ENCODE data around the gene CCDC102A. TPM values are rescaled to one million over a fixed set of nuclear protein-coding genes. Genes with fewer than 3 reads are reported as not detected.
"Not testable (repeated sequence)": the region's sequence is repeated elsewhere in the genome, so short reads cannot be mapped to it uniquely, and the experiment has no call there.

CCDC102A gene
- total RNA-seq, 5 donors from 2014 or later (not counting 1 experiment from before 2014, with no cell fraction given): 6.1 to 11.2 (median 6.6) TPM

DNA sequence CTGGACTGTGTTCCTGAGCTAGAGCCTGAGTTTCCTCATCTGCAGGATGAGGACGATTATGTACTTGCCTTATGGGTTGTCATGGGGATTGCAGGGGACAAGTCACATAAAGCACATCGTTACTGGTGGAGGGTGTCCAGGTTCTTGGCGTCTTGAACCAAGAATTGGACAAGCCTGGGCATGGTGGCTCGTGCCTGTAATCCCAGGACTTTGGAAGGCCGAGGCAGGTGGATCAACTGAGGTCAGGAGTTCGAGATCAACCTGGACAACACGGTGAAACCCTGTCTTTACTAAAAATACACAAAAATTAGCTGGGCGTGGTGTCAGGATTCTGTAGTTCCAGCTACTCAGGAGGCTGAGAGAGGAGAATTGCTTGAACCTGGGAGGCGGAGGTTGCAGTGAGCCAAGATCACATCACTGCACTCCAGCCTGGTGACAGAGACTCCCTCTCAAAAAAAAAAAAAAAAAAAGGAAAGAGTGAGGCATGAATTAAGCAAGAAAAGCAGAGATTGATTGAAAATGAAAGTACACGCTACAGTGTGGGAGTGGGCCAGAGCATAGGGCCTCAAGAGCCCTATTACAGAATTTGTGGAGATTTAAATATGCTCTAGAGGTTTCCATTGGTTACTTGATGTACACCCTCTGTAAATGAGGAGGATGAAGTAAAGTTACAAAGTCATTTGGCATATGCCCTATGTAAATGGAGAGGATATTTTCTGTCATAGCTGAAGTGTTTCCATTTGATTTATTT lies 36.8 kb upstream of the CCDC102A start:
- H3K27ac ChIP-seq (ENCODE audit: low read length): no peak overlapping the region
- H3K36me3 Mint-ChIP-seq: peaks cover 14% of the 10 kb centered on the region
- ChIA-PET CTCF (interaction anchor here (0.6 to 0.7 kb wide), 4 partner anchors 30 to 319 kb away, joined by 4 to 5 read pairs (median 5); partner anchors contain the start of gene ADGRG5 (in 1 of the 2)), POLR2A (no interaction called here)
- peaks cover 12 to 19% of the 10 kb centered on the region in 2 donors for H3K36me3 ChIP-seq (ENCODE audit: control insufficient read depth in 2 of 2, extremely low read depth in 1 of 2, insufficient read depth in 1 of 2, low read length in 1 of 2)
- peaks cover 19 to 22% (median 22%) of the 10 kb centered on the region in 3 donors for H3K4me1 Mint-ChIP-seq
- H3K4me3 Mint-ChIP-seq: no peak overlapping the region
- ATAC-seq (replicated peaks in 1 of 4) (no peak), DNase-seq (no peak)
- peaks cover 7 to 21% of the 10 kb centered on the region in 2 experiments for H3K4me1 ChIP-seq (ENCODE audit: control insufficient read depth in 1 of 2, extremely low read depth in 1 of 2, insufficient read depth in 2 of 2, low read length in 2 of 2)
- H3K27me3 Mint-ChIP-seq: no peaks in the 10 kb centered on the region
- H3K9me3 ChIP-seq: no peaks in the 10 kb centered on the region
- WGBS (ENCODE audit: insufficient coverage): 61% methylated on average over 3 of the region's 10 CpGs
- no peaks in the 10 kb centered on the region for H3K27me3 ChIP-seq (replicated peaks in 1 of 2; ENCODE audit: control insufficient read depth in 2 of 2, extremely low read depth in 1 of 2, insufficient read depth in 2 of 2, low read length in 1 of 2)
- H3K27ac Mint-ChIP-seq: no peak overlapping the region
- no peak overlapping the region for H3K4me3 ChIP-seq (ENCODE audit: control insufficient read depth in 1 of 2, extremely low read depth in 1 of 2, low read length in 1 of 2)
- peaks cover 0 to 6% (median 0%) of the 10 kb centered on the region in 3 donors for H3K9me3 Mint-ChIP-seq

DNA sequence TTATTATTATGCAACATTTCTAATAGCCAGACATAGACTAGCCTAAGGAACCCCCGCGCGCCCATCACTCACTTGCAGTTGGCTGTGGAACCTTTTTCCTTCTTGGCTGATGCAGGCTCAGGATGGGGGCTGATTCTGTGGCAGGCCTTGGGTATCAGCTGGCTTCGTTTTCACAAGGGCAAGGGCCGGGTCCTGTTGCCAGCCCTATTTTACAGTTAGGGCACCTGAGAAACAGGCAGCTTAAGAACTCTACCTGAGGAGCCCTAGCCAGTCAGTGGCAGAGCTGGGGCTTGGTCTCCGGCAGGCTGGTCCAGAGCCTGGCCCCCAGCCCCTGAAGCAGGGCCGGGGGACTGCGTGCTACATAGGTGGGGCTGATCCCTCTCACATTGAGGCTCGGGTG lies 34.7 kb upstream of the CCDC102A start:
- CTCF ChIA-PET: interaction anchor here in 1 of 2 donors (0.5 to 1.1 kb wide), 2 partner anchors 54 to 75 kb away, joined by 3 read pairs; no protein-coding TSS in a partner anchor

DNA sequence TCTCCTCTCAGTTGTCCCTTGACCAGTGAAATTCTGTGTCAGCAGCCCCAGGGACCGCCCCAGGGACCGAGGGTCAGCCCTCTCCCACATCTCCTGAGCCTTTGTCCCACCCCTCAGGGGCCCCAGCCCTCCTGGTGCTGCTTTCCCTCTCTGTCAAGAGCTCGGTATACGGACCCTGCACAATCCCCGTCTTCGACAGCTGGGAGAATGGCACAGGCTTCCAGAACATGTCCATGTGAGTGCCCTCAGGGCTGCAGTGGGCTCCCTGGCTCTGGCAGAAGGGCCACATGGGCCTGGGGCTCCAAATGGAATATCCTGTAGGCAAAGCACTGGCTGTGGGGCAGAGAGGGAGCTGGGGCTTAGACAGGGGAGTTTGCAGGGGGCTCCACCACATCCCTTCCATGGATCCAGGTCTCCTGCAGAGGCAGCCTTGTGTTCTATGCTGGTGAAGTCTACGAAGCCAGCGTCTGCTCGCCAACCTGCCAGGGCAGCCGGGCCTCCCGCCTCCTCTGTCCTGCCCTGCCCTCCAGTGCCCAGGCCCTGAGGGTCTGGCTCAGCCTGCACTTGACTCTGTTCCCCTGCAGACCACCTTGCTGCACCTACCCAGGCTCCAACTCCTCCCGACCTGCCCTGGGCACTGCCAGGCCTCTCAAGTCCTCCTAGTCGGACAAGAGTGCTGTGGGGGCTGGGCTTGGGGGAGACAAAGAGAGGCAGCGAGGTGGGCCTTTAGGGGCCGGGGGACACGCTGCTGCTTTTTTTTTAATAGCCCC lies 34.1 kb upstream of the CCDC102A start:
- Mint-ChIP-seq H3K9me3 (peaks cover 0 to 6% (median 0%) of the 10 kb centered on the region in 3 donors), H3K4me3 (no peak overlapping the region), H3K36me3 (peaks cover 15% of the 10 kb centered on the region), H3K27ac (no peak overlapping the region), H3K4me1 (peaks cover 0 to 5% (median 0%) of the 10 kb centered on the region in 3 donors), H3K27me3 (no peaks in the 10 kb centered on the region)
- no peak overlapping the region for H3K27ac ChIP-seq (ENCODE audit: low read length)
- H3K27me3 ChIP-seq (replicated peaks in 1 of 2; ENCODE audit: control insufficient read depth in 2 of 2, extremely low read depth in 1 of 2, insufficient read depth in 2 of 2, low read length in 1 of 2): no peaks in the 10 kb centered on the region
- H3K9me3 ChIP-seq: no peaks in the 10 kb centered on the region
- DNase-seq (no peak), ATAC-seq (replicated peaks in 1 of 4) (no peak)
- ChIA-PET CTCF (interaction anchor here in 1 of 2 donors (1.1 kb wide), 1 partner anchor 54 kb away, joined by 3 read pairs; no protein-coding TSS in a partner anchor), POLR2A (interaction anchor here in 1 of 2 donors (0.6 kb wide), 1 partner anchor 162 kb away, joined by 3 read pairs; no protein-coding TSS in a partner anchor)
- peaks cover 27 to 32% of the 10 kb centered on the region in 2 donors for H3K36me3 ChIP-seq (ENCODE audit: control insufficient read depth in 2 of 2, extremely low read depth in 1 of 2, insufficient read depth in 1 of 2, low read length in 1 of 2)
- H3K4me1 ChIP-seq (ENCODE audit: control insufficient read depth in 1 of 2, extremely low read depth in 1 of 2, insufficient read depth in 2 of 2, low read length in 2 of 2): peaks cover 0 to 3% of the 10 kb centered on the region in 2 experiments
- no peak overlapping the region for H3K4me3 ChIP-seq (ENCODE audit: control insufficient read depth in 1 of 2, extremely low read depth in 1 of 2, low read length in 1 of 2)
- 97% methylated on average over 9 of the region's 16 CpGs for WGBS (ENCODE audit: insufficient coverage)

More for the DNA sequence above, 34.7 kb upstream of the CCDC102A start:
- Histone ChIP-seq H3K4me1 (ENCODE audit: control insufficient read depth in 1 of 2, extremely low read depth in 1 of 2, insufficient read depth in 2 of 2, low read length in 2 of 2) (peaks cover 0 to 4% of the 10 kb centered on the region in 2 experiments), H3K36me3 (ENCODE audit: control insufficient read depth in 2 of 2, extremely low read depth in 1 of 2, insufficient read depth in 1 of 2, low read length in 1 of 2) (peaks cover 27 to 28% of the 10 kb centered on the region in 2 donors), H3K27me3 (replicated peaks in 1 of 2; ENCODE audit: control insufficient read depth in 2 of 2, extremely low read depth in 1 of 2, insufficient read depth in 2 of 2, low read length in 1 of 2) (no peaks in the 10 kb centered on the region), H3K27ac (ENCODE audit: low read length) (no peak overlapping the region), H3K4me3 (ENCODE audit: control insufficient read depth in 1 of 2, extremely low read depth in 1 of 2, low read length in 1 of 2) (no peak overlapping the region), H3K9me3 (no peaks in the 10 kb centered on the region)
- Mint-ChIP-seq H3K9me3 (peaks cover 0 to 6% (median 0%) of the 10 kb centered on the region in 3 donors), H3K4me1 (peaks cover 0 to 5% (median 1%) of the 10 kb centered on the region in 3 donors), H3K36me3 (peaks cover 15% of the 10 kb centered on the region), H3K4me3 (no peak overlapping the region), H3K27ac (no peak overlapping the region), H3K27me3 (no peaks in the 10 kb centered on the region)
- ATAC-seq (replicated peaks in 1 of 4) (no peak), DNase-seq (no peak)
- 96% methylated on average over 8 of the region's 9 CpGs for WGBS (ENCODE audit: insufficient coverage)
- POLR2A ChIA-PET: no interaction called here

DNA sequence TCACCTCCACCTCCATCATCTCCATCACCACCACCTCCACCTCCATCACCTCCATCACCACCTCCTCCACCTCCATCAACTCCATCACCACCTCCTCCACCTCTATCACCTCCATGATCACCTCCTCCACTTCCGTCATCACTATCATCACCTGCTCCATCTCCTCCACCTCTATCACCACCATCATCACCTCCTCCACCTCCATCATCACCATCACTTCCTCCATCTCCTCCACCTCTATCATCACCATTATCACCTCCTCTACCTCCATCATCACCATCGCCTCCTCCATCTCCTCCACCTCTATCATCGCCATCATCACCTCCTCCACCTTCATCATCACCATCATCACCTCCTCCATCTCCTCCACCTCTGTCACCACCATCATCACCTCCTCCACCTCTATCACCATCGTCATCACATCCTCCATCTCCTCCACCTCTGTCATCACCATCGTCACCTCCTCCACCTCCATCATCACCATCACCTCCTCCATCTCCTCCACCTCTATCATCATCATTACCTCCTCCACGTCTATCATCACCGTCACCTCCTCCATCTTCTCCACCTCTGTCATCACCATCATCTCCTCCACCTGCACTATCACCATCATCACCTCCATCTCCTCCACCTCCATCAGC lies 33.1 kb upstream of the CCDC102A start:
- 87% methylated on average over 7 of the region's 7 CpGs for WGBS (ENCODE audit: insufficient coverage)
- ATAC-seq (replicated peaks in 1 of 4) (no peak), DNase-seq (no peak)
- Mint-ChIP-seq H3K27me3 (no peaks in the 10 kb centered on the region), H3K4me3 (no peak overlapping the region), H3K4me1 (peaks cover 0 to 5% (median 0%) of the 10 kb centered on the region in 3 donors), H3K36me3 (peaks cover 15% of the 10 kb centered on the region), H3K27ac (no peak overlapping the region), H3K9me3 (peaks cover 0 to 6% (median 0%) of the 10 kb centered on the region in 3 donors)
- ChIA-PET CTCF (no interaction called here), POLR2A (no interaction called here)
- H3K27me3 ChIP-seq (replicated peaks in 1 of 2; ENCODE audit: control insufficient read depth in 2 of 2, extremely low read depth in 1 of 2, insufficient read depth in 2 of 2, low read length in 1 of 2): no peaks in the 10 kb centered on the region
- no peak overlapping the region for H3K27ac ChIP-seq (ENCODE audit: low read length)
- H3K36me3 ChIP-seq (ENCODE audit: control insufficient read depth in 2 of 2, extremely low read depth in 1 of 2, insufficient read depth in 1 of 2, low read length in 1 of 2): peaks cover 23 to 39% of the 10 kb centered on the region in 2 donors
- no peak overlapping the region for H3K4me3 ChIP-seq (ENCODE audit: control insufficient read depth in 1 of 2, extremely low read depth in 1 of 2, low read length in 1 of 2)
- H3K9me3 ChIP-seq: no peaks in the 10 kb centered on the region
- peaks cover 0 to 3% of the 10 kb centered on the region in 2 experiments for H3K4me1 ChIP-seq (ENCODE audit: control insufficient read depth in 1 of 2, extremely low read depth in 1 of 2, insufficient read depth in 2 of 2, low read length in 2 of 2)

DNA sequence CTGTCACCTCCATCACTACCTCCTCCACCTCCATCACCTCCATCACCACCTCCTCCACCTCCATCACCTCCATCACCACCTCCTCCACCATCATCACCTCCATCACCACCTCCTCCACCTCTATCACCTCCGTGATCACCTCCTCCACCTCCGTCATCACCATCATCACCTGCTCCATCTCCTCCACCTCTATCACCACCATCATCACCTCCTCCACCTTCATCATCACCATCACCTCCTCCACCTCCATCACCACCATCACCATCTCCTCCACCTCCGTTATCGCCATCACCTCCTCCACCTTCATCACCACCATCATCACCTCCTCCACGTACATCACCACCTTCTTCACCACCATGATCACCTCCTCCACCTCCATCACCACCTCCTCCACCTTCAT lies 32.4 kb upstream of the CCDC102A start:
- H3K27me3 Mint-ChIP-seq; ATAC-seq (replicated peaks in 1 of 4); H3K4me1 ChIP-seq (ENCODE audit: control insufficient read depth in 1 of 2, extremely low read depth in 1 of 2, insufficient read depth in 2 of 2, low read length in 2 of 2); H3K27ac Mint-ChIP-seq; H3K9me3 ChIP-seq; POLR2A ChIA-PET; H3K4me3 Mint-ChIP-seq; CTCF ChIA-PET; H3K4me3 ChIP-seq (ENCODE audit: control insufficient read depth in 1 of 2, extremely low read depth in 1 of 2, low read length in 1 of 2); DNase-seq; H3K27me3 ChIP-seq (replicated peaks in 1 of 2; ENCODE audit: control insufficient read depth in 2 of 2, extremely low read depth in 1 of 2, insufficient read depth in 2 of 2, low read length in 1 of 2); H3K9me3 Mint-ChIP-seq; H3K4me1 Mint-ChIP-seq; H3K27ac ChIP-seq (ENCODE audit: low read length): not testable (repeated sequence)
- H3K36me3 Mint-ChIP-seq: peaks cover 15% of the 10 kb centered on the region
- 97% methylated on average over 5 of the region's 5 CpGs for WGBS (ENCODE audit: insufficient coverage)
- peaks cover 18 to 39% of the 10 kb centered on the region in 2 donors for H3K36me3 ChIP-seq (ENCODE audit: control insufficient read depth in 2 of 2, extremely low read depth in 1 of 2, insufficient read depth in 1 of 2, low read length in 1 of 2)

DNA sequence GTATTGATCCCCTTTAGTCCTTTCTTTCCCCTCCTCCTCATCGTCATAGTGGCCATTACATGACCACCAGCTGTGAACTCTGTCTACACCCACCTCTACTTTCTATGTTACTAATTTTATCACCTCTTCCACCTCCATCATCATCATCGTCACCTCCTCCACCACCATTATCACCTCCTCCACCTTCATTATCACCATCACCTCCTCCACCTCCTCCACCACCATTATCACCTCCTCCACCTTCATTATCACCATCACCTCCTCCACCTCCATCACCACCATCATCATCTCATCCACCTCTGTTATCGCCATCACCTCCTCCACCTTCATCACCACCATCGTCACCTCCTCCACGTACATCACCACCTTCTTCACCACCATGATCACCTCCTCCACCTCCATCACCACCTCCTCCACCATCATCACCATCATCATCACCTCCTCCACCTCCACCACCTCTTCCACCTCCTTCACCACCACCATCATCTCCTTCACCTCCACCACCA lies 31.9 kb upstream of the CCDC102A start:
- H3K4me1 Mint-ChIP-seq: peaks cover 0 to 5% (median 0%) of the 10 kb centered on the region in 3 donors
- no peak for DNase-seq
- Histone ChIP-seq H3K4me1 (ENCODE audit: control insufficient read depth in 1 of 2, extremely low read depth in 1 of 2, insufficient read depth in 2 of 2, low read length in 2 of 2) (peaks cover 0 to 3% of the 10 kb centered on the region in 2 experiments), H3K27ac (ENCODE audit: low read length) (no peak overlapping the region), H3K36me3 (ENCODE audit: control insufficient read depth in 2 of 2, extremely low read depth in 1 of 2, insufficient read depth in 1 of 2, low read length in 1 of 2) (peaks cover 18 to 40% of the 10 kb centered on the region in 2 donors), H3K27me3 (replicated peaks in 1 of 2; ENCODE audit: control insufficient read depth in 2 of 2, extremely low read depth in 1 of 2, insufficient read depth in 2 of 2, low read length in 1 of 2) (no peaks in the 10 kb centered on the region), H3K4me3 (ENCODE audit: control insufficient read depth in 1 of 2, extremely low read depth in 1 of 2, low read length in 1 of 2) (no peak overlapping the region), H3K9me3 (no peaks in the 10 kb centered on the region)
- WGBS (ENCODE audit: insufficient coverage): 85% methylated on average over 5 of the region's 5 CpGs
- H3K36me3 Mint-ChIP-seq: peaks cover 15% of the 10 kb centered on the region
- ChIA-PET POLR2A (no interaction called here), CTCF (no interaction called here)
- peaks cover 0 to 6% (median 0%) of the 10 kb centered on the region in 3 donors for H3K9me3 Mint-ChIP-seq
- H3K4me3 Mint-ChIP-seq: no peak overlapping the region
- no peak for ATAC-seq (replicated peaks in 1 of 4)
- no peak overlapping the region for H3K27ac Mint-ChIP-seq
- H3K27me3 Mint-ChIP-seq: no peaks in the 10 kb centered on the region
